A549 (cell line): Measurements from ENCODE around the gene WWP2.
"Not testable (repeated sequence)": the region's sequence is repeated elsewhere in the genome, so short reads cannot be mapped to it uniquely, and the experiment has no call there.

Experiments used
- BHLHE40 ChIP-seq: IDR thresholded peaks from 2 replicates; pipeline ENCODE4 v1.6.1; 2012; ENCODE audit warnings: low read depth, low read length, inconsistent platforms
- CBX2 ChIP-seq: fragments of 200-600 bp; sonication (generic); IDR thresholded peaks from 2 replicates; pipeline ENCODE4 v1.6.1; 2016; ENCODE audit warnings: low read depth, mild to moderate bottlenecking, borderline replicate concordance
- CHD4 ChIP-seq: fragments of 200-600 bp; sonication (generic); IDR thresholded peaks from 2 replicates; pipeline ENCODE4 v1.6.1; 2016; ENCODE audit warnings: antibody characterized with exemption, mild to moderate bottlenecking, borderline replicate concordance
- JUN ChIP-seq, 2 experiments: fragments of >200 bp; sonication (Bioruptor Twin); formaldehyde crosslinking; IDR thresholded peaks; 2 replicates in 1 of 2; 3 replicates in 1 of 2; pipeline ENCODE4 v1.6.1; 2016 to 2017
- MAFK ChIP-seq: fragments of 450-650 bp; IDR thresholded peaks from 2 replicates; pipeline ENCODE4 v1.6.1; 2014; ENCODE audit not compliant: partially characterized antibody
- MAZ ChIP-seq: fragments of 150-350 bp; IDR thresholded peaks from 2 replicates; pipeline ENCODE4 v1.6.1; 2014; ENCODE audit warnings: antibody characterized with exemption, low read depth, low read length, borderline replicate concordance
- NR3C1 ChIP-seq: fragments of >200 bp; sonication (Bioruptor Twin); formaldehyde crosslinking; IDR thresholded peaks from 3 replicates; pipeline ENCODE4 v1.6.1; 2017
- POLR2A ChIP-seq: IDR thresholded peaks from 2 replicates; pipeline ENCODE4 v1.6.1; 2012; ENCODE audit warnings: mild to moderate bottlenecking, low read length
- TF ChIP-seq, protein P1 (sequence below): fragments of >200 bp; sonication (Bioruptor Twin); formaldehyde crosslinking; IDR thresholded peaks from 3 replicates; pipeline ENCODE4 v1.5.1; 2016
- TF ChIP-seq, protein P2 (sequence below): IDR thresholded peaks from 2 replicates; pipeline ENCODE4 v1.6.1; 2012

DNA sequence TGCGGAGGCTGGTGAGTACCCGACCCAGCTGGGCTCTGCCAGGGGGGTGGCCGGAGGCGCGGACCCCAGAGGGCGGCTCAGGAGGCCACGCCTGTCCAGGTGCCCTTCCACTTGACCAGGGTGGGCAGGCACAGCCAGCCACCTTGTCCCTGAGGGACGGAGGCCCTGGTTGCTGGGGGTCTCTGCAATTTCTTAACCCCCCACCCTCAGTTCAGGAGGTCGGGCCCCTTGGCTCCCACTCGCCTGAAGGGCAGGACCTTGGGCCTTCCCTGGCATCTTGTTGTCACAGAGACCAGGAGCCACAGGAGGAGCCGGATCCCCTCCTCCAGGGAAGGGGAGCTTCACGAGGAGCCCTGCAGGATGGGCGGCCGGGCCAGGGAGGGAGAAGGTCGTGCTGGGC is 190.0 kb downstream of the WWP2 start:
- TF ChIP-seq POLR2A; MAFK; BHLHE40; CHD4; CBX2; NR3C1; JUN (IDR thresholded peaks at IDR 0.05); MAZ: not testable (repeated sequence)
- TF ChIP-seq, protein P1, sequence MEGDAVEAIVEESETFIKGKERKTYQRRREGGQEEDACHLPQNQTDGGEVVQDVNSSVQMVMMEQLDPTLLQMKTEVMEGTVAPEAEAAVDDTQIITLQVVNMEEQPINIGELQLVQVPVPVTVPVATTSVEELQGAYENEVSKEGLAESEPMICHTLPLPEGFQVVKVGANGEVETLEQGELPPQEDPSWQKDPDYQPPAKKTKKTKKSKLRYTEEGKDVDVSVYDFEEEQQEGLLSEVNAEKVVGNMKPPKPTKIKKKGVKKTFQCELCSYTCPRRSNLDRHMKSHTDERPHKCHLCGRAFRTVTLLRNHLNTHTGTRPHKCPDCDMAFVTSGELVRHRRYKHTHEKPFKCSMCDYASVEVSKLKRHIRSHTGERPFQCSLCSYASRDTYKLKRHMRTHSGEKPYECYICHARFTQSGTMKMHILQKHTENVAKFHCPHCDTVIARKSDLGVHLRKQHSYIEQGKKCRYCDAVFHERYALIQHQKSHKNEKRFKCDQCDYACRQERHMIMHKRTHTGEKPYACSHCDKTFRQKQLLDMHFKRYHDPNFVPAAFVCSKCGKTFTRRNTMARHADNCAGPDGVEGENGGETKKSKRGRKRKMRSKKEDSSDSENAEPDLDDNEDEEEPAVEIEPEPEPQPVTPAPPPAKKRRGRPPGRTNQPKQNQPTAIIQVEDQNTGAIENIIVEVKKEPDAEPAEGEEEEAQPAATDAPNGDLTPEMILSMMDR, result not testable (repeated sequence)
- TF ChIP-seq, protein P2, sequence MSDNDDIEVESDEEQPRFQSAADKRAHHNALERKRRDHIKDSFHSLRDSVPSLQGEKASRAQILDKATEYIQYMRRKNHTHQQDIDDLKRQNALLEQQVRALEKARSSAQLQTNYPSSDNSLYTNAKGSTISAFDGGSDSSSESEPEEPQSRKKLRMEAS, result not testable (repeated sequence)
